ENCODE results near the gene B4GALT1.

DNA sequence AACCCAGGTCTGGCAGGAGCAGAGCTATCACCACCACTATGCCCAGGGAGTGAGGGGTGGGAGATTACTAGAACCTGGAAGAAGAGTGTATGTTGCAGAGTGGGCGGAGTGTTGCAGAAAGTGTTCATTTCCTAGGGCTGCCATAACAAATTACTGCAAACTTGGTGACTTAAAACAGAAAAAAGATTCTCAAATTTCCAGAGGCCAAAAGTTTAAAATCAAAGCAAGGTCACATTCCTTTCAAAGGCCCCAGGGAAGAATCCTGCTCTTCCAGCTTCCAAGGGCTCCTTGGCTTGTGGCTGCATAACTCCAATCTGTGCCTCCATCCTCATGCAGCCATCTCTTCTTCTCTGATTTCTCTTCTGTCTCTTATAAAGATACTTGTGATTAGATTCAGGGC lies 42.3 kb upstream of the B4GALT1 start:
- no peak for TF ChIP-seq CTCF (optimal IDR thresholded peaks at IDR 0.05 in 1 of 3, IDR thresholded peaks at IDR 0.05 in 1 of 3, conservative IDR thresholded peaks at IDR 0.05 in 1 of 3; ENCODE audit: extremely low read depth in 1 of 3, insufficient read depth in 2 of 3, low read length in 3 of 3)
- TF ChIP-seq EZH2 (IDR thresholded peaks at IDR 0.05; ENCODE audit: low read length), result no peak

Data from keratinocyte (primary cell).